ENCODE results near the gene SLC12A8.

The SLC12A8 gene

DNA sequence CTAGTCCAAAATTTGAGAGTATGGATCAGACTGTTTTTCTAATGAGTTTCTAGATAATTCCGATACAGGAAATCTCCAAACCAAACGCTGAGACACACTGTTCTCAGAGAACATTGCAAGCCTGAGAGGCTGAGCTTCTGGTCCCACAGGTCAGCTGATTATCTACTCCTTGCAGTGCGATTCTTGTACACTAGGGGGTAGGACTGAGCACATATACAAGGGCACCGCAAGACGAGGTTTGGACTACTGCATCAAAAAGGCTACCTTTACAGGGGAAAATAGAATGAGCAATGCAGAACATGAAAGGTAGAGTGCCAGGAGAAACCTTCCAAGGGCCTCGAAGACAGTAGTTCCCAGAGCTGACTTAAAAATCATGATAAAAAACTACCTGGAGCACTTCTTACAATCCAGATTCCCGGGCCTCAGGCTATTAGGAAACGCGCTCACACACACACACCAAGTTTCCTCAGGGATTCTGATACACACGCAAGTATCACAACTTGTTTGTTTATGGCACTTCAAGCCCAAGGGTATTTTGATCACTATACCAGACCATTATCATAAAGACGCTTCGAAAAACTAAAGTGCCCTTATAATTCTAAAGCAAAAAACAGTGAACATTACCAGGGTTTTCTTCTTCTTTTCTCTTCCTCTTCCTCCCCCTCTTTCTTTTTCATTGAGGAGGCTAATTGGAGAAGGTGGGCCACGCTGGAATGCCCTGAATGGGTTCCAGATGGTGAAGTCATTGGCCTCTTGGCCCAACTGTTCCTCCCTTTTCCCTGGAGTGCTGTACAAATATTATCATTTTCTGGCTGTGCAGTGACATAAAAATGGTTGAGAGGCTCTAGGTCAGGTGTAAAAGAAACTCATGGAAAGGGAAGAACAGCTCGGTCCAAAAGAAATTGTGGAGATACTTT lies 61.8 kb downstream of the SLC12A8 start:
- peak; percentile 28 for DNase-seq

GRCh38 chr3:125149462-125149861 lies 63.1 kb downstream of the SLC12A8 start:
- no peak for DNase-seq

DNA sequence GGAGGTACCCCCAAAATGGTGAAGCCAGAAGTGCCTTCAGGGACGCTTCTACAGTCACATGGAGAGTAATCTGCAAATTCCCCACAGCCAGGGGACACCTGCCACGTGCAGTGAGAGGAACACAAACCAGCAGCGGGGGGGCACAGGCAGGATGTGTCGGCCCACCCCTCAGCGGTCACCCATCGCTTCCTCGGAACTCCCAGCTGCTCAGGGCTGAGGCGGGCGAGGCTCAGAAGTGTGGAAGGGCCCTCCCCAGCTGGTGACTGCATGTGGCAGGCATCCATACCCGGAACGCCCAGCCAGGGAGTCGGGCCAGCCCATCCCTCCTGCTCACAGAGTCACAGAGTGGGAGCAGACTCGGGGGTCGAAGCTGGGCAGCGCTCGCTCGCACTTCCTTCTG lies 63.7 kb downstream of the SLC12A8 start:
- DNase-seq: peak; percentile 35

DNA sequence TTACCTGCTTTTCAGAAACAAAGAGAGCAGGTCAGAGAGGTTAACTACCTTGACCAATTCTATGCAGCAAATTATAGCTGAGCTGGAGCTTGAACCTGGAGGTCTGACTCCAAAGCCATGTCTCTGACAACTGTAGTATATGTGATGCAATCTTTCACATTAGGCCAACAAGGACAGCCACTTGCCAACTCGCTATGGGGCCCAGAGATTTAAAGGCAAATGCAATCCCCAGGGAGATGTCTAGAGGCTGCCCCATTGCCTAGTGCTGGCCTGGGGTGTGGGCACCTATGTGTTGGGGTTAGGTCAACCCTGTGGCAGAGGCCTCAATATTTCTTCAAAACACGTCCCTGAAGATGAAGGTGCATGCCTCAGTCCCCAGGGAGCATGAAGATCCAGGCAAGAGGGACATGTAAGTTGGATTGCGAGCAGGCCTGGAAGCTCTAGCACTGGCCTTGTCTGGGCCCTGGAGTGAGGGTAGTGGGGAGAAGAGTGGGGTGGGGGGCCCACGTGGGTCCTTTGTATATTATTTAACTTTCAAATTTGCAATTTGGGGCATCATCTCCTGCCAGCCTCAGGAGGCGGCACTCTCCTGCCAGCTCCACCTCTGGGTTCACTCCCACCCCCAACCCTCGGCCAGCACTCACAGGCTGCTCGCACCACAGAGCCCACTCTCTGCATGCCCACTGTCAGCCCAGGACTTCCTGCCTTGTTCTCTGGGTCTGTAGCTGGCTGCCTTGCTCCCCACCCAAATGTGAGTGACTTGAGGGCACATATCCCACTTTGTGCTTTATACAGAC lies 64.3 kb downstream of the SLC12A8 start:
- no peak for DNase-seq

DNA sequence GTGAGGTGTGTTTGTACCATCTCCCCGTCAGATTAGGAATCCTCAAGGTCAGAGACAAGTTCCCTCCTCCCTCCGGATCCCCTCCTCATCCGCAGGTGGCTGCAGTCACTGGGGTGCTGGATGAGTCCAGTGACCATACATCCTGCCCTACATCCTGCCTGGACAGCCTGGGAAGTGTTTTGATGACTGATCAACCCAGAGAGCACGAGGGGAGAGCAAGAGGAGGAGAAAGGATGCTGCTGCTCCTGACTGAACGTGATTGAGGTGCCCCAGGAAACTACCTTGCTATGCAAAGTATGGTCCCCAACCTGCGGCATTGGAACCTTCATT lies 65.1 kb downstream of the SLC12A8 start:
- DNase-seq: no peak

DNA sequence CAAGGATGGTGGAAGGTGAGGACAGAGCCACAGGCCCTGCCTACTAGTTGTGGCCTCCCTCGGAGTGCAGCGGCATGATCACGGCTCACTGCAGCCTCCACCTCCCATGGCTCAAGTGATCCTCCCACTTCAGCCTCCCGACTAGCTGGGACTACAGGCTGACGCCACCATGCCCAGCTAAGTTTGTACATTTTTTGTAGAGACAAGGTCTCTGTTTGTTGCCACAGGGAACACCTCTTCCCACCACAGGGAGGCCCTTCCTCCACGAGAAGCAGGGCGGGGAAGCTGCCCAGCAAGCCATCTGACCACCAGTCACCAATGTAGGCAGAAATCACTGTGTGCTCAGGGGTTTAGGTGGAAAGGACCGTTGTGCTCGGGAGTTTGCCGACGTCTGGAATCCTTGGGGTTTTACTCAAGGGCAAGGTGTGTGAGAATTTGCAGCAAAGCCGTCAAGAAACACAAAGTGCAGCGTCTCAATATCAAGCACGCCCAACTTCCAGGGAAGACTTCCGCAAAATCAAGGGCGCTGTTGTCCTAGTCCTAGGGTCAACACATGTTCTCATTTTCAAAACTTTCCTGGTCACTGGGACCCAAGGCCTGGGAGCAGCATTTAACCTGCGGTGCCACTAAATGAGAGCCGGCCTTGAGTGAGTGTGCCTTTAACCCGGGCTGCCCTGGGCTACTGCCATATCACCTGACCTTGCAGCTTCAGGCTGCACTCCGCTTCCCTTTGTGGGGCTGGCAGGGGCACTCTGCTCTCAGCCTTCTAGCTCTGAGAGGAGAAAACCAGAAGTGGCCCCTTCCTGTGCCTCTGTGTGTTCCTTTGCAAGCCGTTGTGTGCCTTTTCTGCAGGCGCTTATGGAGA lies 65.7 kb downstream of the SLC12A8 start:
- DNase-seq: peak; percentile 51

GRCh38 chr3:125145751-125146475 lies 66.6 kb downstream of the SLC12A8 start:
- peak; percentile 26 for DNase-seq

- DNase-seq: no peak
Measured at GRCh38 chr3:125144653-125145314, 67.8 kb downstream of the SLC12A8 start.

- no peak for DNase-seq
Measured at GRCh38 chr3:125143982-125144652, 68.4 kb downstream of the SLC12A8 start.

GRCh38 chr3:125143538-125143937 lies 69.0 kb downstream of the SLC12A8 start:
- no peak for DNase-seq

- DNase-seq: no peak
Measured at GRCh38 chr3:125142940-125143339, 69.6 kb downstream of the SLC12A8 start.

DNA sequence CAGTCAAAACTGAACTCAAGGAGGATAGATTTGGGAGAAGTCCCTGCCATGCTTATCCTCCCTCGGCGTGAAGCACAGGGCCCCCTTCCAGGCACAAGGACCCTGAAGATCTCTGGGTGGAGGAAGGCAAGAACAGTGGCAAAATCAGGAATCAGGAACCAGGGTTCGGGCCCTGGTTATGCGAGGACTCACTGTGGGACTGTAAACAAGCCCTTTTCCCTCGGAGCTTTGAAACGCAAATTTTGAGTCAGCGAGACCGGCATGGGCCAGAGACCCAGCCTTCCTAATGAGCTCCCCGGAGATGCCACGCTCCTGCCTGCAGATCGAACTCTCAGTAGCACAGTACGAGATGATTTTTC lies 70.1 kb downstream of the SLC12A8 start:
- no peak for DNase-seq

DNA sequence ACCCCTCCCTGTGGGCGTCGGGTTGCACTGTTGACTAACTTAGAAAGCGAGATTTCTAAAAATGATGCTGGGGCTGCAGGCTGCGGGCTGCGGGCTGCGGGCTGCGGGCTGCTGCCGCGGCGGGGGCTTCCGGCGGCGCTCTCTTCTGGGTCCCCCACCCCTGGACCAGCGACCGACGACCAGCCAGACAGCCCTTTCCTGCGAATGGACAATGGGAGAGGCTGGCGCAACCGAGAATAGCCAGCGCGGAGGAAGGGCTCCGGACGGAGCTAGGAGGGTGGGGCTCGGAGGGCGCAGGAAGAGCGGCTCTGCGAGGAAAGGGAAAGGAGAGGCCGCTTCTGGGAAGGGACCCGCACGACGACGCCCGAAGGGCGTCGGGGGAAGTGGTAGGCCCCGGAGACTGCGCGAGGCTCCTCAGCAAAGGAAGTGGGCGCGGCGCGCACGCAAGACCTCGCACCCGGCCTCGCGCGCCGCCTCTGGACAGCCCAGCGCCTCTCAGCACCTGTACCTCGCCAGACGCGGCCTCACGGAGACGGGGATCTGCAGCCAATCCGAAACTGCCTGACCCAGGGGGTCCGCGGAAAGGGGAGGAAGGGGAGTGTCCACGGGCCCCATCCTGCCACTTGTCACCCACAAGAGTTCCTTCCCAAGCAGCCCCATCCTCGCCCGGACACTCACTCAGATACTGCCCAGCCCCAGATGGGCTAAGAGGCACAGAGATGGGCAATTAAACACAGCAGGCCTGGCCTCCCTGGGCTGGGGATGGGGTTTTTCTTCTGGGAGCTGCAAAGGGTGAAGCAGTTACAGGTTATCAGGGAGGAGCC lies 70.7 kb downstream of the SLC12A8 start:
- peak; percentile 76 for DNase-seq

DNA sequence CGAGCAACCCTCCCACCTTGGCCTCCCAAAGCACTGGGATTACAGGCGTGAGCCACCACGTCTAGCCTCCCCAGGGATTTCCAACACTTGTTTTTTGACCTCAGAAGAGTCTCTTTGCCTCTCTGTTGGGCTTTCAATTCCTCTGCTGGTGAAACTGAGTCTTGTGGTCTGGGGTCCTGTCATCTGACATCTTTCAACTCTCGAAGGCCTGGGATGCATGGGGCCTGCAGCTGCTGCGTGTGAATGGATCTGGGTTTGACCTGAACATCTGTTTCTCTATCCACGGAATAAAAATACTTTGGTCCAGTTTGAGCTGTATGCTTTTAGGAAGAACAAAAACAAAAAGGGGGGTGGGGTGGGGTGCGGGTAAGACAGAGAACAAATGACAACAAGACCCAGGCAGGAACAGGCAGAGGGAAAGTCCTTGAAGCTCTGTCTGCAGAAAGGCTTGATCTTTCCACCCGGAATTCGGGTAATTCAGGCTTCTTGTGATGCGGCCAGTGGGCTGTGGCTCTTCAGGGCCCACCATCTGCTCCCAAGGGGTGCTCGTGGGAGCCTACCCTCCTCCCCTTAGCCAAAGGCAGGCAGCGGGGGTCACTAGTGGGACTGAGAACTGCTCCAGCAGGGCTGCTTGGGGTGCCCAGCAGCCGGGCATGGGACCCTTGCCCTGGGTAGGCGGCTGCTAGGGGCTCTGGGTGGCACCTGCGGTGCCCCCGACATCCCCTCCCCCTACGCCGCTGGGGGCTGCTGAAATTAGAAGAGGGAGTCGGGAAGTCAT lies 71.5 kb downstream of the SLC12A8 start:
- no peak for DNase-seq

DNA sequence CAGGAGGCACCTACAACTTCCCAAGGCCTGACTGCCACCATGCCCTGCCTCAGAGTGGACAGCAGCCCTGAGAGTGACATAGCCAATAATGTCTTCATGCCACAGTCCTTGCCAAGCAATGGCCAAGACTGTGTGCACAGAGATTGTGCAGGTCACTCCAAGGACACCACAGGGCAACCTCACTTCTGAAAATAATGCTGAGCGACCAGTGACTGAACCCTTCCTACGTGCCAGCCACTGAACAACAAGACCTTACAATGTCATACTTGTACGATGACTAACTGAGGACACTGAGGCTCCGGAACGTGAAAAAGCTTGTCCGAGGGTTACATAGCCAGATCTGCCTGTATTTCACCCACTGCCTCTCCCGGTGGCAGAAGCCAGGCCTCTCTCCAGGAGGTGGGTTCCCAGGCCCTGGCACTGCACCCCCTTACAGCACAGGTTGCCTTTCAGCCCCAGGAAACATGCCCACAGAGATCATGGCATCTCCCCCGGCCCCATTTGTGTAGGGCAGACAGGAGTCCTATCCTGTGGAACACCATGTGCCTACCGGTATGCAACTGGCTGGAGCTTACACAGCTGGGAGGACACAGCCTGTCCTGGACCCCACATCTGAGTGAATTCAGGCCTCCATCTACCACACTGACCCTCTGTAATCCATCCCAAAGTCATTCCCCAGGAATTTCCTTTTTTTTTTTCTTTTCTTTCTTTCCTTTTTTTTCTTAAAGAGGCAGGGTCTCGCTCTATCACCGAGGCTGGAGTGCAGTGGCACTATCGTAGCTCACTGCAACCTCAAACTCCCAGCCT lies 72.3 kb downstream of the SLC12A8 start:
- no peak for DNase-seq

- DNase-seq: no peak
Measured at GRCh38 chr3:125139386-125139785, 73.2 kb downstream of the SLC12A8 start.

DNA sequence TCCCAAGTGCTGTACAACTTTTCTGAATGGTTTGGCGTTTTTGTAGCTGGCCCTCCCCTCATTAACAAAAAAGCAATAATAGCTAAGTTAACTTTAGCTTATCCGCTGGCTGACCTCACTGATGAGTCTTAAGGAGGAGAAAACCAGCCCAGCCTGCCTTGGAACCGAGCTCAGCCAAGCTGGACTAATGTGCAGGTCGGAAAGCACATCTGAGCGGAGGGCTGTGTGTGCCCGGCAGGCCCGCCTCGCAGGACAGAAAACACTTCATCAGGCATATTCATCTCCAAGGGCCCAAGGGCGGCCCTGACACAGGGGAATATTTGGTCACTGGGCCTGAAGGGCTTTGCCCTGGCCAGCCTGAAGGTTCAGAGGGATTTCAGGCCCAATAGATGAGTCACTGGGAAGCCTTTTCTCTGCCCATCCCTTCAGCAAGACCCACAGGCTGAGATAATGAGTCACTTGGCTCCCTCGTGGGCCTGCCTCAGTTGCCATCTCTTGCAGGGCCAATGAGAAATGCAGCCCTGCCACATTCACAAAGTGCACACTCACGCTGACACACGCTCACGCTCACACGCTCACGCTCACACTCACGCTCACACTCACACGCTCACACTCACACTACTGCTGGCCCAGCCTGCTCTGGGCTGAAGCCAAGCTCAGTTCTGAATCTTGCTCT lies 75.1 kb downstream of the SLC12A8 start:
- DNase-seq: no peak

DNA sequence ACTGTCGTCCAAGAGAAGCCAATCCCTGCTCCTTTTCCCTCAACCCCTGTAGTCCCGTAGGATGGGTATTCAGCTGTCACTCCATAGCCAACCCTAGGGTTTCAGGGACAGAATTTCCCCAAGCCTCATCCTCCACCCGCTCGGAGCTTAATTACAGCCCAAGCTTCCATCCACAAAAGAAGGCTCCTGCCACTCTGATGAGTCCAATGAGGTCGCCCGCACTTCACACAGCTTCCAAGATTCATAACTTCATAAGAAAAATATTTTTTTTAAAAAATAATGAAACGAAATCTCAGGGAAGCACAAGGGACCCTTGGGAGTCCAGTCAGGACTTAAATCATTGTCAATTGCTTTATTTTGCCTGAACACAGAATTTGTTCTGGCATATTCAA lies 75.6 kb downstream of the SLC12A8 start:
- DNase-seq: no peak

All from CD4-positive, alpha-beta T cell treated with Interferon gamma for 1 hour (primary cell).